OCI-LY1 (cell line): ENCODE results near the gene MACROD1.
"Not testable (repeated sequence)": the region's sequence is repeated elsewhere in the genome, so short reads cannot be mapped to it uniquely, and the experiment has no call there.

Source experiments
- H2AFZ ChIP-seq: fragments of 200-600 bp; sonication (generic), shearing (Covaris generic); 2 replicates; pipeline ENCODE4 v1.6.0; 2014; ENCODE audit warnings: antibody characterized with exemption, mild to moderate bottlenecking, low read length
- H3F3A ChIP-seq: fragments of 200-600 bp; sonication (generic), shearing (Covaris generic); 2 replicates; pipeline ENCODE4 v1.6.0; 2014; ENCODE audit warnings: mild to moderate bottlenecking, antibody characterized with exemption, low read length, moderate library complexity; ENCODE audit not compliant: insufficient read depth
- H3K27ac ChIP-seq: fragments of 200-600 bp; sonication (generic); 2 replicates; pipeline ENCODE4 v1.5.1; 2014; ENCODE audit warnings: low read length, mixed run types, mild to moderate bottlenecking, low read depth; ENCODE audit not compliant: poor library complexity, severe bottlenecking
- H3K27me3 ChIP-seq: fragments of 200-600 bp; sonication (generic); 2 replicates; pipeline ENCODE4 v1.6.0; 2014; ENCODE audit warnings: antibody characterized with exemption, mild to moderate bottlenecking, low read length, moderate library complexity; ENCODE audit not compliant: insufficient read depth
- H3K36me3 ChIP-seq: fragments of 200-600 bp; sonication (generic); 2 replicates; pipeline ENCODE4 v1.6.1; 2014; ENCODE audit warnings: mild to moderate bottlenecking, antibody characterized with exemption, low read length, moderate library complexity, mixed read lengths; ENCODE audit not compliant: insufficient read depth
- H3K4me1 ChIP-seq: fragments of 200-600 bp; sonication (generic); 2 replicates; pipeline ENCODE4 v1.5.1; 2014; ENCODE audit warnings: mild to moderate bottlenecking, low read length, moderate library complexity; ENCODE audit not compliant: insufficient read depth, severe bottlenecking
- H3K4me2 ChIP-seq: fragments of 200-600 bp; sonication (generic), shearing (Covaris generic); 2 replicates; pipeline ENCODE4 v1.6.1; 2014; ENCODE audit warnings: low read length
- H3K4me3 ChIP-seq: fragments of 200-600 bp; sonication (generic); 2 replicates; pipeline ENCODE4 v1.5.1; 2014; ENCODE audit warnings: low read length, low read depth, mild to moderate bottlenecking, mixed read lengths; ENCODE audit not compliant: poor library complexity, severe bottlenecking
- H3K79me2 ChIP-seq: fragments of 200-600 bp; shearing (Covaris generic); 2 replicates; pipeline ENCODE4 v1.6.1; 2016; ENCODE audit warnings: mixed run types, low read length, mixed read lengths; ENCODE audit not compliant: insufficient read depth
- H3K9ac ChIP-seq: fragments of 200-600 bp; sonication (generic), shearing (Covaris generic); 2 replicates; pipeline ENCODE4 v1.6.1; 2014; ENCODE audit warnings: mild to moderate bottlenecking, low read length, mixed read lengths
- H3K9me2 ChIP-seq: fragments of 200-600 bp; sonication (generic), shearing (Covaris generic); 2 replicates; pipeline ENCODE4 v1.6.1; 2014; ENCODE audit warnings: low read depth, mild to moderate bottlenecking, low read length, mixed read lengths
- H3K9me3 ChIP-seq: fragments of 200-600 bp; shearing (Covaris generic); 2 replicates; pipeline ENCODE4 v1.6.1; 2014; ENCODE audit warnings: low read length, mixed read lengths
- H4K20me1 ChIP-seq: fragments of 200-600 bp; sonication (generic), shearing (Covaris generic); 2 replicates; pipeline ENCODE4 v1.6.0; 2016; ENCODE audit warnings: mild to moderate bottlenecking, low read length; ENCODE audit not compliant: insufficient read depth
- CTCF ChIP-seq: fragments of 200-600 bp; sonication (generic), shearing (Covaris generic); IDR thresholded peaks from 2 replicates; pipeline ENCODE4 v1.5.1; 2017; ENCODE audit warnings: mild to moderate bottlenecking, antibody characterized with exemption, low read length, moderate library complexity, mixed read lengths
- EZH2 ChIP-seq: fragments of 200-600 bp; sonication (generic), shearing (Covaris generic); IDR thresholded peaks from 2 replicates; pipeline ENCODE4 v1.8.0; 2017; ENCODE audit warnings: borderline replicate concordance, mixed run types, mild to moderate bottlenecking, antibody characterized with exemption, low read length, moderate library complexity, mixed read lengths

MACROD1 gene

GRCh38 chr11:63966444-63966843 lies 199.5 kb downstream of the MACROD1 start:
- TF ChIP-seq CTCF (no peak), EZH2 (no peak)
- no peak overlapping the region for H3K4me2 ChIP-seq
- no peaks in the 10 kb centered on the region for H3K27me3 ChIP-seq
- no peaks in the 10 kb centered on the region for H4K20me1 ChIP-seq
- no peak overlapping the region for H2AFZ ChIP-seq
- no peak overlapping the region for H3K27ac ChIP-seq
- no peak overlapping the region for H3K4me3 ChIP-seq
- H3F3A ChIP-seq = no peaks in the 10 kb centered on the region
- no peaks in the 10 kb centered on the region for H3K36me3 ChIP-seq
- no peaks in the 10 kb centered on the region for H3K9me2 ChIP-seq
- H3K4me1 ChIP-seq = peaks cover 9% of the 10 kb centered on the region
- H3K79me2 ChIP-seq = no peaks in the 10 kb centered on the region
- H3K9me3 ChIP-seq = no peaks in the 10 kb centered on the region
- no peak overlapping the region for H3K9ac ChIP-seq

- H3K4me1 ChIP-seq, H3K79me2 ChIP-seq, H2AFZ ChIP-seq, H3K36me3 ChIP-seq, H3F3A ChIP-seq, H3K9ac ChIP-seq, H3K27me3 ChIP-seq, H3K4me3 ChIP-seq, H3K4me2 ChIP-seq, H4K20me1 ChIP-seq, H3K9me3 ChIP-seq, H3K27ac ChIP-seq, H3K9me2 ChIP-seq: not testable (repeated sequence)
Measured at GRCh38 chr11:63963895-63964294, 202.0 kb downstream of the MACROD1 start.

GRCh38 chr11:63961608-63962412 lies 204.1 kb downstream of the MACROD1 start:
- no peak overlapping the region for H3K4me2 ChIP-seq
- H3K36me3 ChIP-seq = peaks cover 15% of the 10 kb centered on the region

More at GRCh38 chr11:63961608-63962412, 204.1 kb downstream of the MACROD1 start:
- H3K9me2 ChIP-seq = no peaks in the 10 kb centered on the region
- TF ChIP-seq EZH2 (no peak), CTCF (no peak)
- H3K9me3 ChIP-seq = no peaks in the 10 kb centered on the region
- H3K4me1 ChIP-seq = no peaks in the 10 kb centered on the region
- H3K4me3 ChIP-seq = no peak overlapping the region
- H3K27me3 ChIP-seq = no peaks in the 10 kb centered on the region
- H3F3A ChIP-seq = no peaks in the 10 kb centered on the region
- no peak overlapping the region for H3K9ac ChIP-seq
- H3K79me2 ChIP-seq = no peaks in the 10 kb centered on the region
- H2AFZ ChIP-seq = no peak overlapping the region
- H4K20me1 ChIP-seq = no peaks in the 10 kb centered on the region
- H3K27ac ChIP-seq = no peak overlapping the region
